GM12891 (cell line): ENCODE measurements around the gene FAM180A.
"Not testable (repeated sequence)": the region's sequence is repeated elsewhere in the genome, so short reads cannot be mapped to it uniquely, and the experiment has no call there.

ENCODE experiments used
- PAX5 ChIP-seq: IDR thresholded peaks from 2 replicates; pipeline ENCODE4 v1.6.1; 2011; ENCODE audit warnings: low read length, moderate library complexity, mild to moderate bottlenecking; ENCODE audit not compliant: insufficient read depth, severe bottlenecking
- POLR2A ChIP-seq: IDR thresholded peaks from 2 replicates; pipeline ENCODE4 v1.6.1; 2011; ENCODE audit warnings: low read depth, low read length, control low read depth
- POLR2AphosphoS5 ChIP-seq: IDR thresholded peaks from 2 replicates; pipeline ENCODE4 v1.6.1; 2011; ENCODE audit warnings: low read depth, low read length, control low read depth
- SPI1 ChIP-seq: IDR thresholded peaks from 2 replicates; pipeline ENCODE4 v1.6.1; 2011; ENCODE audit warnings: low read depth, low read length, control low read depth
- TAF1 ChIP-seq: IDR thresholded peaks from 2 replicates; pipeline ENCODE4 v1.6.1; 2011; ENCODE audit warnings: low read depth, low read length, control low read depth

GRCh38 chr7:135737306-135737647, 11.3 kb downstream of the FAM180A start:
- TF ChIP-seq POLR2A, POLR2AphosphoS5, SPI1, TAF1, PAX5: not testable (repeated sequence)
